Hindlimb muscle (tissue), 1 donor: Measurements from ENCODE around the gene AMMECR1. TPM values are rescaled to one million over a fixed set of nuclear protein-coding genes. Genes with fewer than 3 reads are reported as not detected.
"Not testable (repeated sequence)": the region's sequence is repeated elsewhere in the genome, so short reads cannot be mapped to it uniquely, and the experiment has no call there.

Experiments used
- DNase-seq: peaks from one replicate; pipeline ENCODE4 v3.0.0-alpha.2; 2013
- polyA plus RNA-seq: library from polyadenylated mRNA; unstranded; fragments of 120-200 nt; gene quantifications from one replicate; pipeline ENCODE4 v1.2.1, GENCODE V29; 2013; ENCODE audit not compliant: insufficient read length

Gene AMMECR1
- polyA plus RNA-seq: 7.0 TPM

GRCh38 chrX:110317820-110318663, at the start of gene AMMECR1:
Gene AMMECR1, minus strand, starts transcription at chrX:110318085. Its CDS starts 14 bp downstream, at chrX:110318071.
- DNase-seq: peak; percentile 88

- no peak for DNase-seq
These were observed 45.4 kb upstream of the AMMECR1 start for GRCh38 chrX:110363244-110363643.

- DNase-seq: no peak
These were observed 41.4 kb upstream of the AMMECR1 start for GRCh38 chrX:110359273-110359672.

- no peak for DNase-seq
These were observed 40.7 kb upstream of the AMMECR1 start, which contains the start of gene RTL9 for GRCh38 chrX:110358548-110358947. Gene RTL9, plus strand, starts transcription at chrX:110358848. Its CDS starts 91,770 bp downstream, at chrX:110450618.

GRCh38 chrX:110346681-110347080, 28.8 kb upstream of the AMMECR1 start:
- DNase-seq: no peak

GRCh38 chrX:110341189-110342035, 23.5 kb upstream of the AMMECR1 start:
- no peak for DNase-seq

GRCh38 chrX:110338935-110339334, 21.1 kb upstream of the AMMECR1 start:
- DNase-seq: no peak

GRCh38 chrX:110333458-110333857, 15.6 kb upstream of the AMMECR1 start:
- not testable (repeated sequence) for DNase-seq

- DNase-seq: no peak
These were observed 13.7 kb upstream of the AMMECR1 start for GRCh38 chrX:110331444-110332030.

GRCh38 chrX:110328613-110329012, 10.7 kb upstream of the AMMECR1 start:
- DNase-seq: not testable (repeated sequence)

GRCh38 chrX:110327336-110327735, 9.5 kb upstream of the AMMECR1 start:
- no peak for DNase-seq

- DNase-seq: no peak
These were observed 8.8 kb upstream of the AMMECR1 start for GRCh38 chrX:110326712-110327111.

GRCh38 chrX:110322603-110323002, 4.7 kb upstream of the AMMECR1 start:
- no peak for DNase-seq

- DNase-seq: no peak
These were observed 3.8 kb upstream of the AMMECR1 start for GRCh38 chrX:110321670-110322069.

- DNase-seq: no peak
These were observed 3.2 kb upstream of the AMMECR1 start for GRCh38 chrX:110321081-110321480.

GRCh38 chrX:110320381-110320987, 2.6 kb upstream of the AMMECR1 start:
- no peak for DNase-seq

GRCh38 chrX:110318664-110318968, 731 bp upstream of the AMMECR1 start:
- no peak for DNase-seq

GRCh38 chrX:110317061-110317819, 645 bp downstream of the AMMECR1 start:
- DNase-seq: peak; percentile 22

GRCh38 chrX:110316351-110317060, 1.4 kb downstream of the AMMECR1 start:
- DNase-seq: peak; percentile 6

- DNase-seq: no peak
These were observed 2.3 kb downstream of the AMMECR1 start for GRCh38 chrX:110315551-110315950.
